EH (cell line): ENCODE results near the gene CBLB.
A peak's percentile ranks its signal among the peaks of the same experiment; 100 is the strongest.

Experiments used
- DNase-seq: peaks from one replicate; pipeline ENCODE4 v3.0.0-alpha.2; 2015; ENCODE audit warnings: low read depth

CBLB gene

GRCh38 chr3:105691633-105692032, 177.2 kb downstream of the CBLB start:
- DNase-seq: peak; percentile 7

- DNase-seq: peak; percentile 37
These were observed 177.8 kb downstream of the CBLB start for GRCh38 chr3:105691053-105691452.

- DNase-seq: no peak
These were observed 180.0 kb downstream of the CBLB start for GRCh38 chr3:105688821-105689220.

- DNase-seq: peak; percentile 35
These were observed 182.4 kb downstream of the CBLB start for GRCh38 chr3:105686278-105686897.

- no peak for DNase-seq
These were observed 188.9 kb downstream of the CBLB start for GRCh38 chr3:105679951-105680350.

DNA sequence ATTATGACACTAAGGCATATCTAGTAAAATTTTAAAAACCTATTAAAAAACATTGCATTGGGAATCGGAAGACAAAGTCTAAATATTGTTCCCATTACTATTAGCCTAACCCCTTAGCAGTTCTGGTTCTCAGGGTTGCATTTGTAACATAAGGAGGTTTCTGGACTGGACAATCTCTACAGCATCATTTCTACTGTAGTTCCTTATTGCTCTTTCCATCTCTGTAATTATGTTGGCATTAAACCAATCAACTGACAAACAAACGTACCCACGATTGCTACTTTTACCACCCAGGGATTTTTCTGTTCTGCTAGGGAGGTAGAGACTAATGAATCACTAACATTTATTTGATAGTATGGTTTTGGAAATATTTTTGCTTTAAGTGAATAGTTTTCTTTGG, 190.8 kb downstream of the CBLB start:
- DNase-seq: peak; percentile 15

DNA sequence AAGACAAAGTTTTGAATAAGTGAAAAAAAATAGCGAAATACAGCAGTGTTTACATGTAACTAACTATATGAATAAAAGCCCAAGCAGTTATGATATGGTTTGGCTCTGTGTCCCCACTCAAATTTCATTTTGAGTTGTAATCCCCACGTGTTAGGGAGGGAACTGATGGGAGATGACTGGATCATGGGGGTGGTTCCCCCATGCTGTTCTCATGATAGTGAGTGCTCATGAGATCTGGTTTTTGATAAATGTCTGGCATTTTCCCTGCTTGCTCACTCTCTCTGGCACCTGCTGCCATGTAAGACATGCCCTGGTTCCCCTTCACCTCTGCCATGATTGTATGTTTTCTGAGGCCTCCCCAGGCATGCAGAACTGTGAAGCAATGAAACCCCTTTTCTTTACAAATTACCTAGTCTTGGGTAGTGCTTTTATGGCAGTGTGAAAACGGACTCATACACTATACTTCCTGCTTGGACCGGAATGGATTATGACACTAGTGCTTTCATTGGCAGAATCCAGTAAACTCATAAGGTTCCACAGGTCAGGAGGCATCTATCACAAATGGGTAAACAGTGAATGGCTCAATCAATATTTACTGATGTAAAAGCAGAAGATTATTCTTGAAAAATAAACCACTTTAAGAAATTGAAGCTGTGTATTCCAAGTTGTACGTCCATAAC, 192.1 kb downstream of the CBLB start:
- no peak for DNase-seq

DNA sequence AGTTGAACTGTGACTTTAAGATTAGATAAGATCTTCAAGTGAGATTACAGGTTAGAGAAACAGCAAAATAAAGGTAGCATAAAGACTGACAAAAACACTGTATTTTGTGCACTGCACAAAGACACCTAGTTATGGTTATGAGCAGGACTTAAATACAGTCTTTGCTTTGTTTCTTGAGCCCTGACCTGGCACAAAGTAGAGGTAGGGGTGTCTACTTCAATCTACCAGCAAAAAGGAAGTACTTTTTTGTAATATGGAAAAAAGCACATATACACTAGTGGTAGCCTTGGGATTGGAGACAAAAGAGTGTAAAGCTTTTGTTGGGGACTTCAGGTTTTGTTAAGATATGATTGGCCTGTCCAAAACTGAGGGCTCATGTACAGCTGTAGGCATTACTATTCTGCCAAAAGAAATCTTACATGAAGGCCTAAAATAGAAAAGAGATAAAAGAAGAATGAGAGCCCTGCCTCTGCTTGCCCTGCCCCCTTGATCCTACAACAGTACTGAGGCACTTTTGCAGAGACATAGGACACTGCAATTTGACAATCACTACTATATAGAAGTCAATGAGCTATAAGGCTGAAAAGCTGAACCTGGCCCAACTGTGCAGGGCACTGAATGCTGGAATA, 194.3 kb downstream of the CBLB start:
- DNase-seq: no peak

DNA sequence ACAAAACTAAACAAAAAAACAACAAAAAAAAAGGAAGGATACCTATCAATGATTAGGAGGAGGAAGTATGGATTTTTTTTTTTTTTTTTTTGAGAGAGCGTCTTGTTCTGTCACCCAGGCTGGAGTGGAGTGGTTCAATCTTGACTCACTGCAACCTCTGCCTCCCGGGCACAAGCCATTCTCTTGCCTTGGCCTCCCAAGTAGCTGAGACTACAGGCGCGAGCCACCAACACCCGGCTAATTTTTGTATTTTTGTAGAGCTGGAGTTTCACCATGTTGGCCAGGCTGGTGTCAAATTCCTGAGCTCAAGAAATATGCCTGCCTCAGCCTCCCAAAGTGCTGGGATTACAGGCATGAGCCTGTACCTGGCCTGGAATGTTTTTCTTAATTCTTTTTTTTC, 195.8 kb downstream of the CBLB start:
- DNase-seq: no peak

DNA sequence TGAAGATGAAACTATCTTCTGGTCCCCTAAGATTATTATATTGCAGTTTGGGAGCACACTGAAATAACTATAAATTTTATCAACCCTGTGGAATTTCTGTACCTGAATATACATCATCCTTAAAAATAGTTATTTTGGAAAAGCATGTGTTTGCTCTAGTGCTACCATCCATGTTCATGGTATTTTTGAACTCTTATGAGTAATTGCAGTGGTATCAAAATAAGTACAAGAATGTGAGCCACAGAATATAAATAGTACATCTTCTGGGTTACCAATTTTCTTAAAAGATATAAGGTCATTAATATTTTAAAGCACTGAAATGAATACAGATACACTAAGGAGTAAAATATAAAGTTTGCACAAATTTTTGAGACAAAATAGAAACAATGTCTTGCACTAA, 206.5 kb downstream of the CBLB start:
- peak; percentile 65 for DNase-seq

- DNase-seq: no peak
These were observed 207.4 kb downstream of the CBLB start for GRCh38 chr3:105661461-105661860.

GRCh38 chr3:105656651-105657504, 211.9 kb downstream of the CBLB start:
- peak; percentile 88 for DNase-seq

DNA sequence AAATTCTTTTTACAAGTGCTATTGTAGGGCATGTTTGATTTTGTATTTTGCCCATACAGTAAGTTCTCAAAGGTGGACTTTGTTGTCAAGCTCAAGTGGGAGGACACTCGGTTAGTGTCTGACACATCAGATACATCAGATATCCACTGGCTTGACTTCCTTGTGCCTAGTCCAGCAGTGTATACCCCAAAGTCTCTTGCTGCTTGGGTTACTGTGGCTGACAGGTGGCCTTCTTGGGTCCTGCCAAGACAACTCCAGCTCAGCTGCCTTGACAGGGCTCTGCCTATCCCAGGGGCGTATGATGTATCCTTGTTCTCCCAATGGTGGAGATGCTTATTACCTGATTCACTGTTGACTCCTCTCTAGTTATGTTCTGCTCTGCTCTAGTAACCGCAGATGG, 214.9 kb downstream of the CBLB start:
- no peak for DNase-seq

GRCh38 chr3:105653166-105653565, 215.6 kb downstream of the CBLB start:
- DNase-seq: no peak

DNA sequence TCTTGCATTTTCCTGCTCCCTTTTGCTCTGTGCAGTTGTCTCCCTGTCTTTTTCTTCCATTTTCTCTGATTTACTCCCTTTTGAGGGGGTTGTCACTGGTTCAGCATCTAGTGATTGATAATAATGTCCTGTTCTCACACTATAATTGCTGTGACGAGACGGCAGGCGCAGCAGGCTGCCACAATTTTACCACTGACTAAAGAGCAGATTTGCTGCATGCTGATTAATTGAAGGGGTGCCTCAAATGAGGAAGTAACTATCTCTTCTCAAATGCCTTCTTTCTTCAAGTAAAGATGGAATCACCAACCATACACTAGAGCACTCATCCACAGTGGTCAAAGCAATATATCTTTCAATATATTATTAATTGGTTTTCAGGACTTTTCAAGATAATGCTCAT, 219.3 kb downstream of the CBLB start:
- no peak for DNase-seq

- DNase-seq: peak; percentile 94
These were observed 221.8 kb downstream of the CBLB start for GRCh38 chr3:105647047-105647446.

DNA sequence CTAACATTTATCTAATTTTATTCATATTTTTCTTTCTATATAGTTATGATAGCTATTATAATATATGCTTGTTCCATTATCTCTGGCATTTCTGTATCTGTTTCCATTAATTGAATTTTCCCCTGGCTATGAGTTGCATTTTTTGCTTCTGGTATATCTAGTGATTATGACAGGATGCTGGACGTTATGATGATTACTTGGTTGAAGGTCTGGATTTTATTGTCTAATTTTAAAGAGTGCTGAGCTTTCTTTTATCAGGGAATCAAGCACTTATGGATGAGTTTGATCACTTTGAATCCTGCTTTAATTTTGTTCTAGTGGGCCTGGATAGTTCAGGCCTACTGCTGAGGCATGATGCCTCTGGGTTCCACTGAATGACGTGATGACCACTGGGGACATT, 229.7 kb downstream of the CBLB start:
- DNase-seq: no peak

DNA sequence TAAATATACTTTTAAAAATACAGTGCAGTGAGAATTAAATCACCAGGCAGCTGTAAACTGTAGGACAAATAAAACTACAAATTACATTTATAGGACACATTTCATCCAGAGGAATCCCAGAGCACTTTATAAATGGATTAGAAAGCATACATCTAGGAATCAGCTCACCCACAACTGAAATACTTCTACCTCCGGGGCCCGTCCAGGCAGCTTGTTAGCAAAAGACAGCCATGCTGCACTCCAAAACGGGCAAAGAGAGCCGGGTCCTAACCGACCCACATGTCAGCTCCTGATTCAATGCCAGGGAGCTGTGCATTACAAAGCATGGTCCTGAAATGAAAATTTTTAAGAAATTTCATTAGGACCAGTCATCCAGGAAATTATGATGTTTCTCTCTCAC, 234.1 kb downstream of the CBLB start:
- DNase-seq: no peak

GRCh38 chr3:105629718-105630117, 239.1 kb downstream of the CBLB start:
- DNase-seq: no peak

DNA sequence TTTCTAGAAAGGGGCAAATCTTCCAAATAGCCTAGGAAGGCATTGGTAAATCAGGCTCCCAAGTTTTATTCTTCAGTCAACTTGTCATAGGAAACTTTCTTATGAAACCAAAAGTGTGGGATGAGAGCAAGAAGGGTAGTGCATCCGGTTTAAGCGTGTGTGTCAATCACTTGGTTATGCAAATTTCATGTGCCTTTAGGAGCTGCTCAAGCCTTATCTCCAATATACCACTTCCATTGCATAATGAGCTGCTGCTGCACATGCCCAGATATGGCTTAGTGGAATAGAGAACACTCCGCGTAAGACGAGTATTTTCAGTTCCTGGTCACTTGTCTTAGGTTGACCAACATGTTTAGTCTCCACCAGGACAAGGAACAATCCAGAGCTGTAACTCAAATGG, 242.1 kb downstream of the CBLB start:
- DNase-seq: no peak

- no peak for DNase-seq
These were observed 246.6 kb downstream of the CBLB start for GRCh38 chr3:105622169-105622568.

DNA sequence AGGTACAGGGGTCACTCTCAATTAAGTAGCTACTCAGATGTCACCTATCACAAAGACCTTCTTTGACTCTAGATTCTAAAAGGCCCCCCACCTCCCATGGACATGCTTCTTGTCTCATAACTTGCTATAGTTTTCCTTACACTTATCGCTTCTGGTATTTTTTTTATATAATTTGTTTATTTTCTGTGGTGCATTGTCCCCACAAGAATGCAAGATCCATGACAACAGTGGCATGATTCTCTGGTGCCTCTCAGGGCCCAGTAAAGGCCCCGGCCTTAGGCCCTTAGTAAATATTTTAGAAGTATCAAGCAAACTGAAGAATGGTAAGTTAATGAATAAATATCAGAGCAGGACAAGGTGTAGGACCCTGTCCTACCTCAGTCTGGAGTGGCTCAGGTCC, 248.6 kb downstream of the CBLB start:
- no peak for DNase-seq

GRCh38 chr3:105619651-105620050, 249.2 kb downstream of the CBLB start:
- DNase-seq: no peak
